ENCODE data around the gene RABAC1.

GRCh38 chr19:41958367-41959055 is 610 bp downstream of the RABAC1 start:
- TF ChIP-seq RARB (CRISPR knock-in tag; IDR thresholded peaks at IDR 0.05) = no peak
- no peak for TF ChIP-seq ZNF565 (CRISPR knock-in tag; conservative IDR thresholded peaks at IDR 0.05; ENCODE audit: low read depth)
- TF ChIP-seq, protein P1, sequence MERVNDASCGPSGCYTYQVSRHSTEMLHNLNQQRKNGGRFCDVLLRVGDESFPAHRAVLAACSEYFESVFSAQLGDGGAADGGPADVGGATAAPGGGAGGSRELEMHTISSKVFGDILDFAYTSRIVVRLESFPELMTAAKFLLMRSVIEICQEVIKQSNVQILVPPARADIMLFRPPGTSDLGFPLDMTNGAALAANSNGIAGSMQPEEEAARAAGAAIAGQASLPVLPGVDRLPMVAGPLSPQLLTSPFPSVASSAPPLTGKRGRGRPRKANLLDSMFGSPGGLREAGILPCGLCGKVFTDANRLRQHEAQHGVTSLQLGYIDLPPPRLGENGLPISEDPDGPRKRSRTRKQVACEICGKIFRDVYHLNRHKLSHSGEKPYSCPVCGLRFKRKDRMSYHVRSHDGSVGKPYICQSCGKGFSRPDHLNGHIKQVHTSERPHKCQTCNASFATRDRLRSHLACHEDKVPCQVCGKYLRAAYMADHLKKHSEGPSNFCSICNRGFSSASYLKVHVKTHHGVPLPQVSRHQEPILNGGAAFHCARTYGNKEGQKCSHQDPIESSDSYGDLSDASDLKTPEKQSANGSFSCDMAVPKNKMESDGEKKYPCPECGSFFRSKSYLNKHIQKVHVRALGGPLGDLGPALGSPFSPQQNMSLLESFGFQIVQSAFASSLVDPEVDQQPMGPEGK (CRISPR knock-in tag; IDR thresholded peaks at IDR 0.05; ENCODE audit: borderline replicate concordance) = no peak
- no peak for TF ChIP-seq ZNF8 (CRISPR knock-in tag; IDR thresholded peaks at IDR 0.05)
- no peak for TF ChIP-seq POU6F1 (CRISPR knock-in tag; IDR thresholded peaks at IDR 0.05; ENCODE audit: borderline replicate concordance, low read depth)
- TF ChIP-seq ZNF70 (CRISPR knock-in tag; IDR thresholded peaks at IDR 0.05) = no peak
- TF ChIP-seq ISL1 (CRISPR knock-in tag; IDR thresholded peaks at IDR 0.05) = no peak
- no peak for TF ChIP-seq TCF4 (CRISPR knock-in tag; IDR thresholded peaks at IDR 0.05; ENCODE audit: borderline replicate concordance)
- TF ChIP-seq OSR1 (CRISPR knock-in tag; IDR thresholded peaks at IDR 0.05) = no peak
- TF ChIP-seq ZFP30 (CRISPR knock-in tag; IDR thresholded peaks at IDR 0.05) = no peak
- TF ChIP-seq CREB5 (CRISPR knock-in tag; IDR thresholded peaks at IDR 0.05; ENCODE audit: low read depth) = no peak
- TF ChIP-seq CSDC2 (CRISPR knock-in tag; IDR thresholded peaks at IDR 0.05) = no peak
- no peak for TF ChIP-seq ZFP3 (CRISPR knock-in tag; IDR thresholded peaks at IDR 0.05)

Measured in SK-N-SH treated with all-trans-retinoic acid at 6 μM for 48 hours (cell line).